GM23338 (cell line): ENCODE results near the gene ZMPSTE24. TPM values are rescaled to one million over a fixed set of nuclear protein-coding genes. Genes with fewer than 3 reads are reported as not detected.

Experiments
- ATAC-seq: fragments of 200-7000 bp; cut with Tn5 transposase; 3 replicates; pipeline ENCODE4 v1.9.1; 2020
- DNase-seq: peaks from one replicate; pipeline ENCODE4 v3.0.0-alpha.2; 2015; ENCODE audit warnings: low spot score
- H2AFZ ChIP-seq: fragments of 200-600 bp; sonication (generic); 2 replicates; pipeline ENCODE4 v1.8.0; 2016; ENCODE audit warnings: antibody characterized with exemption, mild to moderate bottlenecking, moderate library complexity
- H3F3A ChIP-seq: fragments of 200-600 bp; sonication (generic); replicated peaks from 2 replicates; pipeline ENCODE4 v1.8.0; 2017; ENCODE audit warnings: antibody characterized with exemption, mixed run types, low read depth
- H3K27ac ChIP-seq: fragments of 200-600 bp; sonication (generic); 2 replicates; pipeline ENCODE4 v1.6.1; 2016; ENCODE audit warnings: low read depth
- H3K27me3 ChIP-seq: fragments of 200-600 bp; sonication (generic); 2 replicates; pipeline ENCODE4 v1.8.0; 2016; ENCODE audit warnings: mild to moderate bottlenecking, mixed run types, moderate library complexity; ENCODE audit not compliant: insufficient read depth
- H3K36me3 ChIP-seq: fragments of 200-600 bp; sonication (generic); 2 replicates; pipeline ENCODE4 v1.8.0; 2016; ENCODE audit warnings: mild to moderate bottlenecking; ENCODE audit not compliant: insufficient read depth
- H3K4me1 ChIP-seq: fragments of 200-600 bp; sonication (generic); 2 replicates; pipeline ENCODE4 v1.8.0; 2016; ENCODE audit warnings: mild to moderate bottlenecking, moderate library complexity; ENCODE audit not compliant: insufficient read depth
- H3K4me2 ChIP-seq: fragments of 200-600 bp; sonication (generic); 2 replicates; pipeline ENCODE4 v1.7.1; 2017; ENCODE audit warnings: mixed run types
- H3K4me3 ChIP-seq: fragments of 200-600 bp; sonication (generic); 2 replicates; pipeline ENCODE4 v1.6.1; 2016; ENCODE audit warnings: mixed run types
- H3K79me2 ChIP-seq: fragments of 200-600 bp; sonication (generic); replicated peaks from 2 replicates; pipeline ENCODE4 v1.8.0; 2017; ENCODE audit warnings: mild to moderate bottlenecking; ENCODE audit not compliant: insufficient read depth
- H3K9me2 ChIP-seq: fragments of 200-600 bp; sonication (generic); 2 replicates; pipeline ENCODE4 v1.8.0; 2017; ENCODE audit not compliant: insufficient read depth
- H4K20me1 ChIP-seq: fragments of 200-600 bp; sonication (generic); replicated peaks from 2 replicates; pipeline ENCODE4 v1.8.0; 2017; ENCODE audit warnings: mild to moderate bottlenecking; ENCODE audit not compliant: insufficient read depth
- H3K27ac Mint-ChIP-seq: 2 replicates; pipeline ENCODE4 v1.8.0; 2020; ENCODE audit warnings: inconsistent platforms, mild to moderate bottlenecking, moderate library complexity, mixed read lengths
- H3K27me3 Mint-ChIP-seq: 3 replicates; pipeline ENCODE4 v1.8.0; 2022; ENCODE audit warnings: low read depth, mild to moderate bottlenecking, moderate library complexity, mixed read lengths, inconsistent platforms; ENCODE audit not compliant: insufficient read depth, poor library complexity
- H3K36me3 Mint-ChIP-seq: 3 replicates; pipeline ENCODE4 v1.8.0; 2021; ENCODE audit warnings: low read depth, mild to moderate bottlenecking, inconsistent platforms, moderate library complexity, mixed read lengths
- H3K4me1 Mint-ChIP-seq: 3 replicates; pipeline ENCODE4 v1.8.0; 2020; ENCODE audit warnings: mild to moderate bottlenecking, inconsistent platforms, mixed read lengths
- H3K4me3 Mint-ChIP-seq: 3 replicates; pipeline ENCODE4 v1.8.0; 2021; ENCODE audit warnings: moderate library complexity, mild to moderate bottlenecking, inconsistent platforms, mixed read lengths
- H3K9me3 Mint-ChIP-seq: 3 replicates; pipeline ENCODE4 v1.8.0; 2020; ENCODE audit warnings: moderate library complexity, mild to moderate bottlenecking, inconsistent platforms, mixed read lengths
- CREB1 ChIP-seq: fragments of 250-450 bp; sonication (Bioruptor Pico); IDR thresholded peaks from 2 replicates; pipeline ENCODE4 v1.5.0; 2020; ENCODE audit warnings: low read depth, mild to moderate bottlenecking, moderate library complexity
- CTCF ChIP-seq, 2 experiments: fragments of 200-600 bp in 1 of 2; sonication (generic) in 1 of 2; conservative IDR thresholded peaks; 2 replicates each; pipeline versions ENCODE4 v1.5.1 to v1.6.1; 2016 to 2017; ENCODE audit warnings: antibody characterized with exemption in 2 of 2, low read depth in 2 of 2, mild to moderate bottlenecking in 2 of 2, moderate library complexity in 1 of 2
- ETS1 ChIP-seq: IDR thresholded peaks from 2 replicates; pipeline ENCODE4 v1.6.1; 2016; ENCODE audit warnings: antibody characterized with exemption
- EZH2 ChIP-seq: fragments of 200-600 bp; sonication (generic); IDR thresholded peaks from one replicate; pipeline ENCODE4 v1.8.0; 2017; ENCODE audit warnings: antibody characterized with exemption, mild to moderate bottlenecking, low read depth; ENCODE audit not compliant: unreplicated experiment
- EZH2phosphoT487 ChIP-seq: fragments of 200-600 bp; sonication (generic); IDR thresholded peaks from one replicate; pipeline ENCODE4 v1.8.1; 2018; ENCODE audit warnings: antibody characterized with exemption; ENCODE audit not compliant: unreplicated experiment
- JUNB ChIP-seq: IDR thresholded peaks from one replicate; pipeline ENCODE4 v1.6.1; 2016; ENCODE audit warnings: antibody characterized with exemption; ENCODE audit not compliant: unreplicated experiment
- NANOG ChIP-seq: IDR thresholded peaks from 2 replicates; pipeline ENCODE4 v1.6.1; 2016; ENCODE audit warnings: antibody characterized with exemption, borderline replicate concordance
- POLR2AphosphoS5 ChIP-seq: IDR thresholded peaks from 2 replicates; pipeline ENCODE4 v1.6.1; 2016; ENCODE audit warnings: antibody characterized with exemption, low read depth
- REST ChIP-seq: IDR thresholded peaks from one replicate; pipeline ENCODE4 v1.6.1; 2018; ENCODE audit warnings: antibody characterized with exemption; ENCODE audit not compliant: unreplicated experiment
- STAT1 ChIP-seq: IDR thresholded peaks from one replicate; pipeline ENCODE4 v1.6.1; 2016; ENCODE audit warnings: antibody characterized with exemption; ENCODE audit not compliant: unreplicated experiment
- ZNF114 ChIP-seq: fragments of 250-450 bp; sonication (Bioruptor Pico); IDR thresholded peaks from 2 replicates; pipeline ENCODE4 v1.5.0; 2020; ENCODE audit warnings: mild to moderate bottlenecking, moderate library complexity
- ZNF331 ChIP-seq: fragments of 250-450 bp; sonication (Bioruptor Pico); IDR thresholded peaks from 2 replicates; pipeline ENCODE4 v1.5.0; 2020; ENCODE audit warnings: low read depth, mild to moderate bottlenecking, moderate library complexity
- ZNF462 ChIP-seq: fragments of 250-450 bp; sonication (Bioruptor Pico); IDR thresholded peaks from 2 replicates; pipeline ENCODE4 v1.5.0; 2020; ENCODE audit warnings: mild to moderate bottlenecking, moderate library complexity
- polyA plus RNA-seq: library from polyadenylated mRNA; unstranded; fragments of >200 nt; fragmentation: Nextera tagmentation; extraction: Ambion mirVana; gene quantifications from 2 replicates; pipeline ENCODE4 v1.2.1, GENCODE V29; 2016
- total RNA-seq: library from RNA; depleted of rRNA; stranded (reverse); fragments of >200 nt; shearing (Covaris generic); gene quantifications from 2 replicates; pipeline ENCODE4 v1.2.3, GENCODE V29; 2014

ZMPSTE24 gene
- total and polyA plus RNA-seq, 2 experiments from 2014 or later, result 23.1 to 51.2 TPM

- H3K27ac Mint-ChIP-seq, result no peak overlapping the region
- H3K4me1 ChIP-seq, result 0 out of 2 replicates have a peak, but pooled peaks cover 1% of the 10 kb centered on the region
- H3K36me3 Mint-ChIP-seq, result no peaks in the 10 kb centered on the region
- peaks cover 5% of the 10 kb centered on the region for H3K27me3 Mint-ChIP-seq
- no peak for DNase-seq
- peak overlapping the region; percentile 20 for H2AFZ ChIP-seq
- no peaks in the 10 kb centered on the region for H3K9me2 ChIP-seq
- H3K4me1 Mint-ChIP-seq, result peaks cover under 1% of the 10 kb centered on the region; the same call in 1 of the 3 replicates
- ATAC-seq, result no peak
- H3K27ac ChIP-seq, result no peak overlapping the region
- H3K4me2 ChIP-seq, result no peak overlapping the region
- no peaks in the 10 kb centered on the region for H3F3A ChIP-seq
- H3K79me2 ChIP-seq, result peaks cover 2% of the 10 kb centered on the region; the same call in 1 of the 2 replicates
- no peak overlapping the region for H3K4me3 Mint-ChIP-seq
- TF ChIP-seq EZH2, result no peak
- TF ChIP-seq ZNF114 (CRISPR knock-in tag), result no peak
- TF ChIP-seq ETS1, result no peak
- no peak for TF ChIP-seq REST
- TF ChIP-seq ZNF331 (CRISPR knock-in tag), result no peak
- no peak for TF ChIP-seq CTCF (conservative IDR thresholded peaks at IDR 0.05; ENCODE audit: low read depth in 2 of 2)
- TF ChIP-seq POLR2AphosphoS5, result no peak
- TF ChIP-seq NANOG, result no peak
- no peak for TF ChIP-seq CREB1 (CRISPR knock-in tag)
- TF ChIP-seq ZNF462, result no peak
- no peak for TF ChIP-seq STAT1
- no peak for TF ChIP-seq EZH2phosphoT487
- TF ChIP-seq JUNB, result no peak
- H3K27me3 ChIP-seq, result no peaks in the 10 kb centered on the region
- H4K20me1 ChIP-seq, result no peaks in the 10 kb centered on the region
- H3K4me3 ChIP-seq, result no peak overlapping the region
- no peaks in the 10 kb centered on the region for H3K9me3 Mint-ChIP-seq
- H3K36me3 ChIP-seq, result no peaks in the 10 kb centered on the region
These were observed 6.6 kb upstream of the ZMPSTE24 start for GRCh38 chr1:40251456-40251855.
